C1 segment of cervical spinal cord (tissue), 14 donors: Measurements from ENCODE around the gene SARNP.
A peak's percentile ranks its signal among the peaks of the same experiment; 100 is the strongest.

ENCODE experiments used
- DNase-seq, 14 donors: peaks; one replicate each; lab custom pipeline; 2025; lab: John Stamatoyannopoulos, UW

The SARNP gene

GRCh38 chr12:55711786-55712553 is 105.6 kb downstream of the SARNP start:
- peak in 1 of 14 donors; percentile 17 for DNase-seq

- DNase-seq, result no peak
Observed at GRCh38 chr12:55708695-55709233, 108.8 kb downstream of the SARNP start.

GRCh38 chr12:55707841-55708694 is 109.5 kb downstream of the SARNP start, which contains the start of gene ITGA7:
ITGA7 (minus strand) TSS chr12:55707904; CDS start chr12:55707682, 222 bp downstream.
- peak in 12 of 14 donors; percentile 14 to 74 (median 42) for DNase-seq
